GM12878 (cell line): Measurements from ENCODE around the gene TAF4. TPM values are rescaled to one million over a fixed set of nuclear protein-coding genes. Genes with fewer than 3 reads are reported as not detected.

Source experiments
- ATAC-seq: fragments of 200-7000 bp; cut with Tn5 transposase; 3 replicates; pipeline ENCODE4 v1.9.1; 2020; ENCODE audit warnings: mild to moderate bottlenecking, moderate library complexity
- BruUV-seq: library from RNA; stranded (reverse); fragments of 400-500 nt; replicated peaks from 2 replicates; lab custom pipeline; 2021; lab: Mats Ljungman, UMichigan
- CTCF ChIA-PET: fragments of 300-600 bp; sonication (Branson Sonifier 250); formaldehyde crosslinking; extraction: SDS; loops from one replicate; lab custom pipeline; 2021; ENCODE audit warnings: inconsistent platforms; lab: Yijun Ruan, JAX
- POLR2A ChIA-PET: fragments of 350-600 bp; formaldehyde crosslinking; extraction: SDS; loops from one replicate; lab custom pipeline; 2021; ENCODE audit warnings: inconsistent platforms; lab: Charles Lee
- RAD21 ChIA-PET: fragments of 300-600 bp; sonication (Branson Sonifier 250); formaldehyde crosslinking; loops from one replicate; lab custom pipeline; 2023; ENCODE audit warnings: antibody characterized with exemption; ENCODE audit not compliant: unreplicated experiment; lab: Charles Lee
- SMC1A ChIA-PET: fragments of 300-600 bp; sonication (Branson Sonifier 250); formaldehyde crosslinking; loops from one replicate; lab custom pipeline; 2023; ENCODE audit not compliant: unreplicated experiment, uncharacterized antibody; lab: Charles Lee
- DNase-seq: peaks from one replicate; pipeline ENCODE4 v3.0.0-alpha.2; 2011; ENCODE audit warnings: low read depth, low spot score
- FAIRE-seq: peaks from 3 replicates; lab custom pipeline; 2011; peaks lifted over from hg19 to GRCh38; lab: Jason Lieb, UNC
- H2AFZ ChIP-seq: 2 replicates; pipeline ENCODE4 v1.6.0; 2011; ENCODE audit warnings: low read depth, low read length, control low read depth; ENCODE audit not compliant: control insufficient read depth
- H3K27ac ChIP-seq: 2 replicates; pipeline ENCODE4 v1.5.1; 2011; ENCODE audit warnings: control low read depth; ENCODE audit not compliant: control insufficient read depth, insufficient read depth
- H3K27me3 ChIP-seq, 2 experiments: replicated peaks in 1 of 2; 2 replicates each; pipeline versions ENCODE4 v1.6.0 to v1.6.1; 2011; ENCODE audit warnings: low read length in 1 of 2; ENCODE audit not compliant: control insufficient read depth in 2 of 2, insufficient read depth in 2 of 2
- H3K36me3 ChIP-seq, 2 experiments: 2 replicates each; pipeline ENCODE4 v1.5.1; 2011; ENCODE audit warnings: low read length in 1 of 2; ENCODE audit not compliant: control insufficient read depth in 2 of 2, insufficient read depth in 2 of 2
- H3K4me1 ChIP-seq: 2 replicates; pipeline ENCODE4 v1.6.1; 2011; ENCODE audit warnings: mild to moderate bottlenecking, low read length, moderate library complexity, mixed read lengths; ENCODE audit not compliant: control insufficient read depth, insufficient read depth
- H3K4me2 ChIP-seq: 2 replicates; pipeline ENCODE4 v1.6.0; 2011; ENCODE audit warnings: control low read depth; ENCODE audit not compliant: control insufficient read depth, insufficient read depth
- H3K4me3 ChIP-seq: fragments of 200-600 bp; sonication (generic); 2 replicates; pipeline ENCODE4 v1.5.1; 2016
- H3K79me2 ChIP-seq: 2 replicates; pipeline ENCODE4 v1.6.0; 2011; ENCODE audit warnings: low read length; ENCODE audit not compliant: control insufficient read depth, insufficient read depth
- H3K9ac ChIP-seq: 2 replicates; pipeline ENCODE4 v1.8.0; 2011; ENCODE audit warnings: low read length, control low read depth, mixed read lengths; ENCODE audit not compliant: control insufficient read depth, insufficient read depth
- H3K9me3 ChIP-seq: replicated peaks from 3 replicates; pipeline ENCODE4 v1.5.1; 2011; ENCODE audit warnings: mild to moderate bottlenecking, low read length; ENCODE audit not compliant: control insufficient read depth, insufficient read depth
- H4K20me1 ChIP-seq: 2 replicates; pipeline ENCODE4 v1.6.0; 2011; ENCODE audit not compliant: control insufficient read depth, insufficient read depth
- BRCA1 ChIP-seq: IDR thresholded peaks from 2 replicates; pipeline ENCODE4 v1.6.1; 2011; ENCODE audit warnings: low read depth, low read length, improper control_type of control experiment
- CBFB ChIP-seq: IDR thresholded peaks from 2 replicates; pipeline ENCODE4 v1.6.1; 2016; ENCODE audit warnings: antibody characterized with exemption, low read depth
- CEBPB ChIP-seq, 2 experiments: fragments of 150-350 bp in 1 of 2; IDR thresholded peaks; 2 replicates each; pipeline ENCODE4 v1.6.1; 2012 to 2014; ENCODE audit warnings: low read depth in 2 of 2, low read length in 2 of 2, borderline replicate concordance in 1 of 2, inconsistent platforms in 1 of 2
- EP300 ChIP-seq, 2 experiments: fragments of 150-350 bp in 1 of 2; IDR thresholded peaks; 2 replicates each; pipeline ENCODE4 v1.6.1; 2011 to 2012; ENCODE audit warnings: low read depth in 2 of 2, low read length in 2 of 2, borderline replicate concordance in 1 of 2, improper control_type of control experiment in 1 of 2, inconsistent platforms in 1 of 2; ENCODE audit not compliant: control insufficient read depth in 1 of 2
- FOXK2 ChIP-seq: fragments of 450-650 bp; IDR thresholded peaks from 2 replicates; pipeline ENCODE4 v1.6.1; 2017; ENCODE audit warnings: mild to moderate bottlenecking, moderate library complexity
- KAT2A ChIP-seq: conservative IDR thresholded peaks from 2 replicates; pipeline ENCODE4 v1.6.1; 2011; ENCODE audit warnings: low read depth, low read length; ENCODE audit not compliant: control insufficient read depth
- NBN ChIP-seq: fragments of 450-650 bp; IDR thresholded peaks from 2 replicates; pipeline ENCODE4 v1.6.1; 2016
- PML ChIP-seq: IDR thresholded peaks from 2 replicates; pipeline ENCODE4 v1.6.1; 2012; ENCODE audit warnings: low read length, inconsistent platforms
- SMARCA5 ChIP-seq: fragments of 450-650 bp; IDR thresholded peaks from 2 replicates; pipeline ENCODE4 v1.6.1; 2017; ENCODE audit warnings: mild to moderate bottlenecking
- TARDBP ChIP-seq: IDR thresholded peaks from 2 replicates; pipeline ENCODE4 v1.6.1; 2016; ENCODE audit warnings: borderline replicate concordance
- WRNIP1 ChIP-seq: IDR thresholded peaks from 2 replicates; pipeline ENCODE4 v1.6.1; 2011; ENCODE audit warnings: low read depth, low read length, improper control_type of control experiment, borderline replicate concordance
- WGBS: methylation state at CpG from one replicate; pipeline ENCODE4 v1.1.6; 2016; ENCODE audit warnings: low lambda C conversion rate; ENCODE audit not compliant: insufficient replicate concordance, insufficient coverage; ENCODE audit errors: missing lambda C conversion rate; 5-methylcytosine and 5-hydroxymethylcytosine counted together
- in situ Hi-C: fragments of 300-500 bp; cut with MboI; formaldehyde crosslinking; loops from 9 replicates; pipeline ENCODE4 v1.14.3; 2018; ENCODE audit warnings: mixed read lengths
- intact Hi-C: fragments of 100-400 bp; cut with micrococcal nuclease; formaldehyde crosslinking; loops from one replicate; pipeline ENCODE4 v1.14.2; 2022; ENCODE audit not compliant: unreplicated experiment
- polyA plus RNA-seq, 11 experiments: library from polyadenylated mRNA; depleted of rRNA in 4 of 11; unstranded in 6 of 11; stranded (reverse) in 5 of 11; fragments of >200 nt; fragmentation: Nextera tagmentation in 4 of 11; fragmentation: Illumina TruSeq in 1 of 11; extraction: Ambion mirVana in 4 of 11; extraction: Trizol in 1 of 11; gene quantifications; 1 replicate in 1 of 11; 2 replicates in 10 of 11; pipeline versions ENCODE4 v1.2.1 to v1.2.3, GENCODE V29; 2011 to 2016; ENCODE audit warnings: inconsistent platforms in 2 of 11, missing spikeins in 2 of 11, low read depth in 1 of 11
- total RNA-seq, 4 experiments: library from RNA; depleted of rRNA in 3 of 4; stranded (reverse); fragments of >200 nt in 3 of 4; fragmentation: Illumina TruSeq in 1 of 4; extraction: Trizol in 1 of 4; gene quantifications; 2 replicates each; pipeline versions ENCODE4 v1.2.1 to v1.2.3, GENCODE V29; 2013 to 2021
- TF ChIP-seq, protein P1 (sequence below): fragments of 450-650 bp; conservative IDR thresholded peaks from 2 replicates; pipeline ENCODE4 v1.6.1; 2017; ENCODE audit warnings: mild to moderate bottlenecking, moderate library complexity
- TF ChIP-seq, protein P2 (sequence below): fragments of 450-650 bp; IDR thresholded peaks from 2 replicates; pipeline ENCODE4 v1.6.1; 2017; ENCODE audit warnings: mild to moderate bottlenecking, low read depth, inconsistent platforms; ENCODE audit not compliant: poor library complexity, severe bottlenecking
- TF ChIP-seq, protein P3 (sequence below): IDR thresholded peaks from 2 replicates; pipeline ENCODE4 v1.6.1; 2012; ENCODE audit warnings: improper control_type of control experiment, low read depth, low read length; ENCODE audit not compliant: insufficient replicate concordance

TAF4 gene
- total and polyA plus RNA-seq, 10 of the 15 experiments (the other 5 are each of a cell fraction or from before 2014, with no cell fraction given) = 0.39 to 16.9 (median 3.4) TPM

DNA sequence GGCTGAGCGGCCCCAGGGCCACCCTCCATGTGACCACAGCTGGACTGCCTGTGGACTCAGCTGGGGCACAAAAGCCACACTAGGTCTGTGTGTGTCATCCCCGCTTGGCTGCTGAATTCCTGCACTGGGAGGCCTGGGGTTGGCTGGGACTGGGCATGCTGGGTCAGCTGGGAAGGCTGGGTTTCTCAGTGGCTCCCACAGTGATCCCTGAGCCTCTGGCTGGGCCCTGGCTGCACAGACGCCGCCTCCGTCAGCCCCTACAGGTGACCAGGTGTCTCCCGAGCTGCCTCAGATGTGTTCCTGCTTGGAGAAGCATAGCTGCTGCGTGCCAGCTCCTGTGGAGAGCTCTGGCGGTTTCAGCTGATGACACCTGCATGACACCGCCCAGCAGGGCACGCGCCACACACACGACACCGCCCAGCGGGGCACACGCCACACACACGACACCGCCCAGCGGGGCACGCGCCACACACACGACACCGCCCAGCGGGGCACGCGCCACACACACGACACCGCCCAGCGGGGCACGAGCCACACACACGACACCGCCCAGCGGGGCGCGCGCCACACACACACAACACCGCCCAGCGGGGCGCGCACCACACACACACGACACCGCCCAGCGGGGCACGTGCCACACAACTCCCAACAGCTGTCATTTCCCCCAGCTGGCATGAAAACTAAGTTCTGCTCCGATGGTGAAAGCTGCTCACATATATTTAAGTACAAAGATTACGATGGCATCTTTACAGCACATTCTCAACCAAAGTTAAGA lies 88.8 kb downstream of the TAF4 start (continued):
- TF ChIP-seq, protein P1, sequence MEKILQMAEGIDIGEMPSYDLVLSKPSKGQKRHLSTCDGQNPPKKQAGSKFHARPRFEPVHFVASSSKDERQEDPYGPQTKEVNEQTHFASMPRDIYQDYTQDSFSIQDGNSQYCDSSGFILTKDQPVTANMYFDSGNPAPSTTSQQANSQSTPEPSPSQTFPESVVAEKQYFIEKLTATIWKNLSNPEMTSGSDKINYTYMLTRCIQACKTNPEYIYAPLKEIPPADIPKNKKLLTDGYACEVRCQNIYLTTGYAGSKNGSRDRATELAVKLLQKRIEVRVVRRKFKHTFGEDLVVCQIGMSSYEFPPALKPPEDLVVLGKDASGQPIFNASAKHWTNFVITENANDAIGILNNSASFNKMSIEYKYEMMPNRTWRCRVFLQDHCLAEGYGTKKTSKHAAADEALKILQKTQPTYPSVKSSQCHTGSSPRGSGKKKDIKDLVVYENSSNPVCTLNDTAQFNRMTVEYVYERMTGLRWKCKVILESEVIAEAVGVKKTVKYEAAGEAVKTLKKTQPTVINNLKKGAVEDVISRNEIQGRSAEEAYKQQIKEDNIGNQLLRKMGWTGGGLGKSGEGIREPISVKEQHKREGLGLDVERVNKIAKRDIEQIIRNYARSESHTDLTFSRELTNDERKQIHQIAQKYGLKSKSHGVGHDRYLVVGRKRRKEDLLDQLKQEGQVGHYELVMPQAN = no peak
- TF ChIP-seq CEBPB (IDR thresholded peaks at IDR 0.05; ENCODE audit: borderline replicate concordance in 1 of 2, low read depth in 2 of 2, low read length in 2 of 2) (no peak), FOXK2 (no peak)
- TF ChIP-seq, protein P2, sequence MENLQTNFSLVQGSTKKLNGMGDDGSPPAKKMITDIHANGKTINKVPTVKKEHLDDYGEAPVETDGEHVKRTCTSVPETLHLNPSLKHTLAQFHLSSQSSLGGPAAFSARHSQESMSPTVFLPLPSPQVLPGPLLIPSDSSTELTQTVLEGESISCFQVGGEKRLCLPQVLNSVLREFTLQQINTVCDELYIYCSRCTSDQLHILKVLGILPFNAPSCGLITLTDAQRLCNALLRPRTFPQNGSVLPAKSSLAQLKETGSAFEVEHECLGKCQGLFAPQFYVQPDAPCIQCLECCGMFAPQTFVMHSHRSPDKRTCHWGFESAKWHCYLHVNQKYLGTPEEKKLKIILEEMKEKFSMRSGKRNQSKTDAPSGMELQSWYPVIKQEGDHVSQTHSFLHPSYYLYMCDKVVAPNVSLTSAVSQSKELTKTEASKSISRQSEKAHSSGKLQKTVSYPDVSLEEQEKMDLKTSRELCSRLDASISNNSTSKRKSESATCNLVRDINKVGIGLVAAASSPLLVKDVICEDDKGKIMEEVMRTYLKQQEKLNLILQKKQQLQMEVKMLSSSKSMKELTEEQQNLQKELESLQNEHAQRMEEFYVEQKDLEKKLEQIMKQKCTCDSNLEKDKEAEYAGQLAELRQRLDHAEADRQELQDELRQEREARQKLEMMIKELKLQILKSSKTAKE = no peak

DNA sequence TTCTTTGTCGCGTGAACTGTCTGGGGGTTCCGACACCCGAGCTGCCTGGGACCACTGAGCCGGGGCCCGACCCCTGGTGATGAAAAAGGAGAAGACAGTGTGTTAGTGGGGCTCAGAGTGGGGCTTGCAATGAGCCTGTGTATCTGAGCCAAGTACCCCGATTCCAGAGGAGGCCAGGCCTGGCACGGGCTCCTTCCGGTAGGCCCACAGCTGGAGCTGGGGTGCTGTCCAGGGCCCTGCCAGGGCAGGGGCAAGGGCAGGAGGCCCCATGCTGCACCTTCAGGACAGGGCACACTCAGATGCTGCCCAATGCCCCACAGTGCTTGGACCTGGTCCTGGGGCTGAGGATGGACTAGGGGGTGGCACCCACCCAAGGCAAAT lies 89.4 kb downstream of the TAF4 start:
- no peak overlapping the region for H3K27ac ChIP-seq
- ATAC-seq = no peak
- no peaks in the 10 kb centered on the region for H3K79me2 ChIP-seq
- ChIA-PET CTCF (no interaction called here), POLR2A (no interaction called here), RAD21 (no interaction called here), SMC1A (no interaction called here)
- H3K4me2 ChIP-seq = no peak overlapping the region
- DNase-seq = no peak
- in situ Hi-C loops = no loop called here
- no peaks in the 10 kb centered on the region for H3K9me3 ChIP-seq
- no peak for FAIRE-seq
- no peaks in the 10 kb centered on the region for H3K27me3 ChIP-seq
- intact Hi-C loops = no loop called here
- H4K20me1 ChIP-seq = no peaks in the 10 kb centered on the region
- no TSS peak for BruUV-seq
- H3K4me1 ChIP-seq = no peaks in the 10 kb centered on the region
- H3K9ac ChIP-seq = no peak overlapping the region
- WGBS = 97% methylated on average over 8 of the region's 9 CpGs
- peaks cover 8 to 14% of the 10 kb centered on the region in 2 experiments for H3K36me3 ChIP-seq
- H3K4me3 ChIP-seq = no peak overlapping the region
- H2AFZ ChIP-seq = no peak overlapping the region
- no peak for TF ChIP-seq KAT2A
- no peak for TF ChIP-seq NBN
- TF ChIP-seq EP300 (IDR thresholded peaks at IDR 0.05; ENCODE audit: borderline replicate concordance in 1 of 2, control insufficient read depth in 1 of 2, low read depth in 2 of 2, low read length in 2 of 2) = no peak
- TF ChIP-seq, protein P3, sequence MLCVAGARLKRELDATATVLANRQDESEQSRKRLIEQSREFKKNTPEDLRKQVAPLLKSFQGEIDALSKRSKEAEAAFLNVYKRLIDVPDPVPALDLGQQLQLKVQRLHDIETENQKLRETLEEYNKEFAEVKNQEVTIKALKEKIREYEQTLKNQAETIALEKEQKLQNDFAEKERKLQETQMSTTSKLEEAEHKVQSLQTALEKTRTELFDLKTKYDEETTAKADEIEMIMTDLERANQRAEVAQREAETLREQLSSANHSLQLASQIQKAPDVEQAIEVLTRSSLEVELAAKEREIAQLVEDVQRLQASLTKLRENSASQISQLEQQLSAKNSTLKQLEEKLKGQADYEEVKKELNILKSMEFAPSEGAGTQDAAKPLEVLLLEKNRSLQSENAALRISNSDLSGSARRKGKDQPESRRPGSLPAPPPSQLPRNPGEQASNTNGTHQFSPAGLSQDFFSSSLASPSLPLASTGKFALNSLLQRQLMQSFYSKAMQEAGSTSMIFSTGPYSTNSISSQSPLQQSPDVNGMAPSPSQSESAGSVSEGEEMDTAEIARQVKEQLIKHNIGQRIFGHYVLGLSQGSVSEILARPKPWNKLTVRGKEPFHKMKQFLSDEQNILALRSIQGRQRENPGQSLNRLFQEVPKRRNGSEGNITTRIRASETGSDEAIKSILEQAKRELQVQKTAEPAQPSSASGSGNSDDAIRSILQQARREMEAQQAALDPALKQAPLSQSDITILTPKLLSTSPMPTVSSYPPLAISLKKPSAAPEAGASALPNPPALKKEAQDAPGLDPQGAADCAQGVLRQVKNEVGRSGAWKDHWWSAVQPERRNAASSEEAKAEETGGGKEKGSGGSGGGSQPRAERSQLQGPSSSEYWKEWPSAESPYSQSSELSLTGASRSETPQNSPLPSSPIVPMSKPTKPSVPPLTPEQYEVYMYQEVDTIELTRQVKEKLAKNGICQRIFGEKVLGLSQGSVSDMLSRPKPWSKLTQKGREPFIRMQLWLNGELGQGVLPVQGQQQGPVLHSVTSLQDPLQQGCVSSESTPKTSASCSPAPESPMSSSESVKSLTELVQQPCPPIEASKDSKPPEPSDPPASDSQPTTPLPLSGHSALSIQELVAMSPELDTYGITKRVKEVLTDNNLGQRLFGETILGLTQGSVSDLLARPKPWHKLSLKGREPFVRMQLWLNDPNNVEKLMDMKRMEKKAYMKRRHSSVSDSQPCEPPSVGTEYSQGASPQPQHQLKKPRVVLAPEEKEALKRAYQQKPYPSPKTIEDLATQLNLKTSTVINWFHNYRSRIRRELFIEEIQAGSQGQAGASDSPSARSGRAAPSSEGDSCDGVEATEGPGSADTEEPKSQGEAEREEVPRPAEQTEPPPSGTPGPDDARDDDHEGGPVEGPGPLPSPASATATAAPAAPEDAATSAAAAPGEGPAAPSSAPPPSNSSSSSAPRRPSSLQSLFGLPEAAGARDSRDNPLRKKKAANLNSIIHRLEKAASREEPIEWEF = no peak
- no peak for TF ChIP-seq BRCA1
- TF ChIP-seq SMARCA5 = no peak
- no peak for TF ChIP-seq TARDBP
- no peak for TF ChIP-seq CBFB
- TF ChIP-seq WRNIP1 = no peak
- TF ChIP-seq PML = no peak
